Adrenal gland (tissue), 12 donors: ENCODE results near the gene NISCH. TPM values are rescaled to one million over a fixed set of nuclear protein-coding genes. Genes with fewer than 3 reads are reported as not detected.

Experiments used
- DNase-seq, 7 donors: peaks; one replicate each; pipeline ENCODE4 v3.0.0-alpha.2; 2019 to 2020
- H3K27ac ChIP-seq, 5 donors: fragments of 200-600 bp; sonication (generic) in 4 of 5; 1 replicate in 3 of 5; 2 replicates in 2 of 5; pipeline versions ENCODE4 v1.5.1 to v1.8.0; 2016 to 2020; ENCODE audit warnings: mild to moderate bottlenecking in 1 of 5
- H3K27me3 ChIP-seq: fragments of 200-600 bp; 2 replicates; pipeline ENCODE4 v1.8.0; 2021
- H3K36me3 ChIP-seq, 2 donors: fragments of 200-600 bp; replicated peaks in 1 of 2; 1 replicate in 1 of 2; 2 replicates in 1 of 2; pipeline versions ENCODE4 v1.5.1 to v1.8.0; 2018 to 2022
- H3K4me1 ChIP-seq, 2 donors: fragments of 200-600 bp; replicated peaks in 1 of 2; 1 replicate in 1 of 2; 2 replicates in 1 of 2; pipeline versions ENCODE4 v1.5.1 to v1.8.0; 2018 to 2021
- H3K4me3 ChIP-seq, 4 donors: fragments of 200-600 bp; sonication (generic) in 3 of 4; one replicate each; pipeline ENCODE4 v1.5.1; 2016 to 2018
- H3K9me3 ChIP-seq, 3 donors: fragments of 200-600 bp; sonication (generic) in 1 of 3; replicated peaks in 1 of 3; 1 replicate in 2 of 3; 2 replicates in 1 of 3; pipeline versions ENCODE4 v1.5.1 to v1.8.0; 2016 to 2021
- CTCF ChIP-seq, 6 experiments: fragments of 450-650 bp in 4 of 6; fragments of 200-600 bp in 2 of 6; sonication (generic) in 1 of 6; IDR thresholded peaks; 1 replicate in 5 of 6; 2 replicates in 1 of 6; pipeline versions ENCODE4 v1.5.1 to v1.8.0; 2016 to 2021; ENCODE audit warnings: antibody characterized with exemption in 6 of 6, mild to moderate bottlenecking in 2 of 6, moderate library complexity in 1 of 6
- POLR2A ChIP-seq, 2 donors: fragments of 450-650 bp; IDR thresholded peaks; one replicate each; pipeline ENCODE4 v1.6.1; 2017; ENCODE audit warnings: antibody characterized with exemption in 2 of 2, mild to moderate bottlenecking in 2 of 2, moderate library complexity in 1 of 2
- WGBS, 4 donors: extraction: QIAGEN DNeasy Blood & Tissue Kit in 2 of 4; methylation state at CpG; one replicate each; pipeline versions ENCODE4 v1.1.5 to v1.1.7; 2013 to 2017; 5-methylcytosine and 5-hydroxymethylcytosine counted together
- intact Hi-C, 2 donors: fragments of 100-400 bp; cut with DNase I; formaldehyde crosslinking; loops; one replicate each; pipeline versions ENCODE4 v1.14.1 to v1.15.0; 2022 to 2023
- polyA plus RNA-seq, 3 donors: library from polyadenylated mRNA; stranded (reverse); fragments of 200-250 nt in 2 of 3; fragments of 350-450 nt in 1 of 3; fragmentation: Illumina TruSeq in 1 of 3; extraction: RNeasy Lipid Tissue Mini Kit (QIAGEN cat#74804) in 1 of 3; gene quantifications; one replicate each; pipeline ENCODE4 v1.2.3, GENCODE V29; 2013 to 2014
- total RNA-seq, 9 donors: library from RNA; depleted of rRNA in 4 of 9; stranded (reverse); fragments of >200 nt in 4 of 9; fragments of 120-200 nt in 1 of 9; fragmentation: NEBNext Ultra II Directional in 1 of 9; extraction: Animal tissue kit (Norgen Biotek cat#: 25700) in 1 of 9; gene quantifications; one replicate each; pipeline versions ENCODE4 v1.1.0 to v1.2.4, GENCODE V29; 2013 to 2023
- donor health status: healthy with polysubstance abuse.
- donor health status: Bipolar disorder and iron deficiency.
- donor health status: DM: yes; HTN: yes; CAD: no.
- donor health status: DM: no; HTN: no; CAD: no.
- donor health status: DM: no; HTN: no; CAD: no.
- donor health status: DM: yes; HTN: yes; CAD: no.

Gene NISCH
- total and polyA plus RNA-seq, 12 donors: 39.4 to 186 (median 100) TPM

GRCh38 chr3:52535411-52536111 lies 80.2 kb downstream of the NISCH start:
- H3K4me3 ChIP-seq: peak overlapping the region in 1 of 4 donors; percentile 32
- no peaks in the 10 kb centered on the region for H3K27me3 ChIP-seq
- H3K36me3 ChIP-seq: no peaks in the 10 kb centered on the region
- intact Hi-C loops: loop anchor here in 1 of 2 donors (10.0 kb wide), 1 partner anchor 149 kb away; the partner anchor contains the start of genes GNL3 and PBRM1
- WGBS, 4 donors: 86 to 89% (median 89%) methylated on average over 19 of the region's 19 CpGs
- no peaks in the 10 kb centered on the region for H3K9me3 ChIP-seq
- H3K4me1 ChIP-seq: peaks cover 34 to 74% of the 10 kb centered on the region in 2 donors
- peak overlapping the region in 2 of 5 donors; percentile 67 to 94 for H3K27ac ChIP-seq
- no peak for TF ChIP-seq CTCF (IDR thresholded peaks at IDR 0.05)
- TF ChIP-seq POLR2A (IDR thresholded peaks at IDR 0.05): no peak
- DNase-seq: peak in 4 of 7 donors; percentile 17 to 68 (median 24)

- intact Hi-C loops: loop anchor here in 1 of 2 donors (10.0 kb wide), 1 partner anchor 149 kb away; the partner anchor contains the start of genes GNL3 and PBRM1
- WGBS, 4 donors: 11 to 16% (median 11%) methylated on average over 8 to 9 of the region's 9 CpGs
- H3K27ac ChIP-seq: peak overlapping the region in 2 of 5 donors; percentile 67 to 94
Observed at GRCh38 chr3:52536112-52536368, 80.6 kb downstream of the NISCH start.

GRCh38 chr3:52536369-52537164 lies 81.2 kb downstream of the NISCH start, which contains the start of gene UQCC5:
Gene UQCC5, plus strand, starts transcription at chr3:52536605. Its CDS starts 151 bp downstream, at chr3:52536756.
- intact Hi-C loops: loop anchor here in 1 of 2 donors (10.0 kb wide), 1 partner anchor 148 kb away; the partner anchor contains the start of genes GNL3 and PBRM1
- WGBS, 4 donors: 0% methylated on average over 9 to 65 of the region's 65 CpGs
- peaks cover 35 to 74% of the 10 kb centered on the region in 2 donors for H3K4me1 ChIP-seq

More at GRCh38 chr3:52536112-52536368, 80.6 kb downstream of the NISCH start:
- H3K4me1 ChIP-seq: peaks cover 38 to 74% of the 10 kb centered on the region in 2 donors
- peak overlapping the region in 1 of 4 donors; percentile 32 for H3K4me3 ChIP-seq
- no peaks in the 10 kb centered on the region for H3K36me3 ChIP-seq
- no peaks in the 10 kb centered on the region for H3K9me3 ChIP-seq
- DNase-seq: no peak
- H3K27me3 ChIP-seq: no peaks in the 10 kb centered on the region
- TF ChIP-seq CTCF (IDR thresholded peaks at IDR 0.05) (no peak), POLR2A (IDR thresholded peaks at IDR 0.05) (no peak)

More at GRCh38 chr3:52536369-52537164, 81.2 kb downstream of the NISCH start, which contains the start of gene UQCC5:
- DNase-seq: peak; percentile 97 to 99 (median 98)
- Histone ChIP-seq H3K27ac (peak within 1 kb of the TSS; percentile 61 to 97 (median 91)), H3K36me3 (peaks cover 0 to under 1% of the 10 kb centered on the region in 2 donors), H3K9me3 (no peaks in the 10 kb centered on the region), H3K4me3 (peak within 1 kb of the TSS; percentile 20 to 84 (median 64)), H3K27me3 (no peaks in the 10 kb centered on the region)
- no peak for TF ChIP-seq CTCF (IDR thresholded peaks at IDR 0.05)
- TF ChIP-seq POLR2A (IDR thresholded peaks at IDR 0.05): peak; percentile 98 to 100
